Stimulated activated CD4-positive, alpha-beta T cell treated with anti-CD3 and anti-CD28 coated beads, Interleukin-4, amount 100 ng/mL, for 1 hour (primary cell): ENCODE data around the gene SAMD14.

ENCODE experiments used
- DNase-seq: peaks from one replicate; pipeline ENCODE4 v3.0.0-alpha.2; 2020

SAMD14 gene

GRCh38 chr17:50147841-50148225, 17.9 kb upstream of the SAMD14 start:
- no peak for DNase-seq

- no peak for DNase-seq
Measured at GRCh38 chr17:50146927-50147665, 17.1 kb upstream of the SAMD14 start.

GRCh38 chr17:50146230-50146926, 16.4 kb upstream of the SAMD14 start:
- DNase-seq, result peak; percentile 37

GRCh38 chr17:50145532-50146229, 15.7 kb upstream of the SAMD14 start:
- DNase-seq, result no peak

GRCh38 chr17:50144845-50145531, 15.0 kb upstream of the SAMD14 start:
- no peak for DNase-seq

GRCh38 chr17:50144355-50144754, 14.4 kb upstream of the SAMD14 start:
- DNase-seq, result no peak

- no peak for DNase-seq
Measured at GRCh38 chr17:50143461-50144176, 13.7 kb upstream of the SAMD14 start.

- DNase-seq, result no peak
Measured at GRCh38 chr17:50141745-50142110, 11.8 kb upstream of the SAMD14 start.

- no peak for DNase-seq
Measured at GRCh38 chr17:50141026-50141744, 11.2 kb upstream of the SAMD14 start.

- peak; percentile 81 for DNase-seq
Measured at GRCh38 chr17:50139950-50140885, 10.3 kb upstream of the SAMD14 start.

- DNase-seq, result no peak
Measured at GRCh38 chr17:50139185-50139783, 9.3 kb upstream of the SAMD14 start.

- DNase-seq, result no peak
Measured at GRCh38 chr17:50137042-50137441, 7.1 kb upstream of the SAMD14 start.

GRCh38 chr17:50136096-50136687, 6.2 kb upstream of the SAMD14 start:
- no peak for DNase-seq

- DNase-seq, result no peak
Measured at GRCh38 chr17:50135316-50136095, 5.5 kb upstream of the SAMD14 start.

GRCh38 chr17:50134206-50135110, 4.5 kb upstream of the SAMD14 start:
- DNase-seq, result no peak

- DNase-seq, result no peak
Measured at GRCh38 chr17:50133769-50134099, 3.8 kb upstream of the SAMD14 start.

GRCh38 chr17:50133028-50133768, 3.2 kb upstream of the SAMD14 start:
- no peak for DNase-seq
